ENCODE results near the gene RASGRF1.

Gene RASGRF1

GRCh38 chr15:79073336-79073735 is 17.2 kb downstream of the RASGRF1 start:
- DNase-seq (ENCODE audit: low read depth in 1 of 2, low spot score in 1 of 2), result no peak
- TF ChIP-seq, protein P1, sequence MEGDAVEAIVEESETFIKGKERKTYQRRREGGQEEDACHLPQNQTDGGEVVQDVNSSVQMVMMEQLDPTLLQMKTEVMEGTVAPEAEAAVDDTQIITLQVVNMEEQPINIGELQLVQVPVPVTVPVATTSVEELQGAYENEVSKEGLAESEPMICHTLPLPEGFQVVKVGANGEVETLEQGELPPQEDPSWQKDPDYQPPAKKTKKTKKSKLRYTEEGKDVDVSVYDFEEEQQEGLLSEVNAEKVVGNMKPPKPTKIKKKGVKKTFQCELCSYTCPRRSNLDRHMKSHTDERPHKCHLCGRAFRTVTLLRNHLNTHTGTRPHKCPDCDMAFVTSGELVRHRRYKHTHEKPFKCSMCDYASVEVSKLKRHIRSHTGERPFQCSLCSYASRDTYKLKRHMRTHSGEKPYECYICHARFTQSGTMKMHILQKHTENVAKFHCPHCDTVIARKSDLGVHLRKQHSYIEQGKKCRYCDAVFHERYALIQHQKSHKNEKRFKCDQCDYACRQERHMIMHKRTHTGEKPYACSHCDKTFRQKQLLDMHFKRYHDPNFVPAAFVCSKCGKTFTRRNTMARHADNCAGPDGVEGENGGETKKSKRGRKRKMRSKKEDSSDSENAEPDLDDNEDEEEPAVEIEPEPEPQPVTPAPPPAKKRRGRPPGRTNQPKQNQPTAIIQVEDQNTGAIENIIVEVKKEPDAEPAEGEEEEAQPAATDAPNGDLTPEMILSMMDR (IDR thresholded peaks at IDR 0.05; ENCODE audit: insufficient read depth, low read length), result no peak
- no peak for TF ChIP-seq POLR2AphosphoS5 (IDR thresholded peaks at IDR 0.05; ENCODE audit: low read depth)
- TF ChIP-seq REST (IDR thresholded peaks at IDR 0.05; ENCODE audit: insufficient replicate concordance, low read depth), result no peak
- TF ChIP-seq GABPA (IDR thresholded peaks at IDR 0.05; ENCODE audit: low read depth), result no peak
- no peak for TF ChIP-seq SPI1 (IDR thresholded peaks at IDR 0.05; ENCODE audit: borderline replicate concordance, low read depth)
- peaks cover 2% of the 10 kb centered on the region for H3K27me3 ChIP-seq (ENCODE audit: insufficient read depth, poor library complexity, severe bottlenecking)

DNA sequence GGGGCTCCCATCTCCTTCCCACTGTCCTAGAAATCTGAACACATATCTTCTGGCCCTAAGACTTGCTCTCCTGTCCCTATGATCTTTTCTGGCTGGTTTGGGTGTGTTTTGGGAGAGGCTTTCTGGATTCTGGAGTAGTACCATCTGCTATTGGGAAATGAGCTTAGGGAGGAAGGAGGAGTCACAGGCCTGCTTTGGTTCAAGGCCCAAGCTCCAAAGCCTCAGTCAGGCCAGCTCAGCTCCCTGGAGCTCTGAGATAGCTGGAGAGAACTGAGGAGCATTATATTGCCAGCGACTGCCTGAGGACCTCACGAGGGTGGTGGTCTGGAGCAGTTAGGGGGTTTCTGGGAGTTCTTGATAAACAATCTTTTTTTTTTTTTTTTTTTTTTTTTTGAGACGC is 18.7 kb downstream of the RASGRF1 start:
- H3K27me3 ChIP-seq (ENCODE audit: insufficient read depth, poor library complexity, severe bottlenecking), result peaks cover 2% of the 10 kb centered on the region
- no peak overlapping the region for H3K27ac ChIP-seq (replicated peaks)

More at GRCh38 chr15:79073336-79073735, 17.2 kb downstream of the RASGRF1 start:
- no peak overlapping the region for H3K27ac ChIP-seq (replicated peaks)
- no peak overlapping the region for H3K4me3 ChIP-seq (replicated peaks; ENCODE audit: insufficient read depth, low read length)

GRCh38 chr15:79068790-79069189 is 21.8 kb downstream of the RASGRF1 start:
- TF ChIP-seq POLR2AphosphoS5 (IDR thresholded peaks at IDR 0.05; ENCODE audit: low read depth) (no peak), GABPA (IDR thresholded peaks at IDR 0.05; ENCODE audit: low read depth) (no peak), SPI1 (IDR thresholded peaks at IDR 0.05; ENCODE audit: borderline replicate concordance, low read depth) (no peak), REST (IDR thresholded peaks at IDR 0.05; ENCODE audit: insufficient replicate concordance, low read depth) (no peak)
- TF ChIP-seq, protein P1 (IDR thresholded peaks at IDR 0.05; ENCODE audit: insufficient read depth, low read length), result no peak
- peaks cover 2% of the 10 kb centered on the region for H3K27me3 ChIP-seq (ENCODE audit: insufficient read depth, poor library complexity, severe bottlenecking)
- no peak overlapping the region for H3K4me3 ChIP-seq (replicated peaks; ENCODE audit: insufficient read depth, low read length)
- no peak for DNase-seq (ENCODE audit: low read depth in 1 of 2, low spot score in 1 of 2)
- H3K27ac ChIP-seq (replicated peaks), result no peak overlapping the region

More for the DNA sequence above, 18.7 kb downstream of the RASGRF1 start:
- TF ChIP-seq GABPA (IDR thresholded peaks at IDR 0.05; ENCODE audit: low read depth) (no peak), SPI1 (IDR thresholded peaks at IDR 0.05; ENCODE audit: borderline replicate concordance, low read depth) (no peak), POLR2AphosphoS5 (IDR thresholded peaks at IDR 0.05; ENCODE audit: low read depth) (no peak), REST (IDR thresholded peaks at IDR 0.05; ENCODE audit: insufficient replicate concordance, low read depth) (no peak)
- TF ChIP-seq, protein P1 (IDR thresholded peaks at IDR 0.05; ENCODE audit: insufficient read depth, low read length), result no peak
- H3K4me3 ChIP-seq (replicated peaks; ENCODE audit: insufficient read depth, low read length), result no peak overlapping the region
- no peak for DNase-seq (ENCODE audit: low read depth in 1 of 2, low spot score in 1 of 2)
